ENCODE results near the gene SSTR3.

SSTR3 gene

GRCh38 chr22:37156686-37157435 is 55.4 kb downstream of the SSTR3 start:
- TF ChIP-seq CTCF (IDR thresholded peaks at IDR 0.05; ENCODE audit: low read depth, low read length) = no peak
- DNase-seq (ENCODE audit: extremely low read depth, low read depth) = no peak

GRCh38 chr22:37155971-37156370 is 56.3 kb downstream of the SSTR3 start:
- no peak for DNase-seq (ENCODE audit: extremely low read depth, low read depth)

GRCh38 chr22:37154925-37155712 is 57.2 kb downstream of the SSTR3 start:
- no peak for DNase-seq (ENCODE audit: extremely low read depth, low read depth)
- TF ChIP-seq CTCF (IDR thresholded peaks at IDR 0.05; ENCODE audit: low read depth, low read length) = no peak

More at GRCh38 chr22:37155971-37156370, 56.3 kb downstream of the SSTR3 start:
- no peak for TF ChIP-seq CTCF (IDR thresholded peaks at IDR 0.05; ENCODE audit: low read depth, low read length)
